ENCODE measurements around the gene CC2D2B. TPM values are rescaled to one million over a fixed set of nuclear protein-coding genes. Genes with fewer than 3 reads are reported as not detected.

The CC2D2B gene
- total and polyA plus RNA-seq, 2 of the 13 experiments (the other 11 are each of a cell fraction or from before 2014, with no cell fraction given): 0.20 TPM; not detected in 1

DNA sequence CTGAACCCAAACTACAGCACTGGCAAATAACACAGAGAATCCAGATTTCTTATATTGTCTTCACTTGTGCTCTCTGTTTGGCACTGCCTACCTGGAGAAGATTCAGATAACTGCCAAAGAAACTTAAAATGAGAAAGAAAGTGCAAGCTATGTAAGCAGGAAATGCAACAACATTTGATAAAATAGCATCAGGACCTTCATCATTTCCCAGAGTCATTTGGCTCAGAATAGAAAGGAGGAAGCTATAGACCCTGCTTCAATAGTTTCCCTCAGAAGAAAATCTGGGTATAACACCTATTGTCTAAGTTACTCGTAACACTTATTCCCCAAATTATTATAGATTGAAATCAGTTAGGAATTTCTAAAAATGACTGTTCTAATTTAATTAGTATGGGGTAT, 56.2 kb downstream of the CC2D2B start:
- Histone ChIP-seq H3K36me3 (replicated peaks in 1 of 2; ENCODE audit: control insufficient read depth in 1 of 2, insufficient read depth in 2 of 2, low read length in 2 of 2) (no peaks in the 10 kb centered on the region), H3K27ac (ENCODE audit: extremely low read length, insufficient read depth, low read length) (no peak overlapping the region), H3K9ac (ENCODE audit: insufficient read depth, low read depth, low read length) (no peak overlapping the region), H3K4me1 (ENCODE audit: insufficient read depth, low read length) (no peaks in the 10 kb centered on the region), H2AFZ (ENCODE audit: low read length) (no peak overlapping the region), H3K27me3 (ENCODE audit: control insufficient read depth in 1 of 2, insufficient read depth in 2 of 2, low read length in 2 of 2) (no peaks in the 10 kb centered on the region), H3K4me2 (ENCODE audit: low read depth, low read length) (no peak overlapping the region), H3K9me3 (ENCODE audit: low read length) (0 out of 2 replicates have a peak, but pooled peaks cover 3% of the 10 kb centered on the region), H3K4me3 (replicated peaks in 1 of 3; ENCODE audit: insufficient read depth in 1 of 3, low read depth in 2 of 3, low read length in 3 of 3) (no peak overlapping the region), H3K79me2 (ENCODE audit: insufficient read depth, low read length) (no peaks in the 10 kb centered on the region), H4K20me1 (ENCODE audit: insufficient read depth, low read length) (no peaks in the 10 kb centered on the region)
- ATAC-seq: no peak
- TF ChIP-seq ZKSCAN5 (CRISPR knock-in tag; IDR thresholded peaks at IDR 0.05): no peak
- TF ChIP-seq TBL1XR1 (IDR thresholded peaks at IDR 0.05; ENCODE audit: borderline replicate concordance, low read length, partially characterized antibody): no peak
- no peak for TF ChIP-seq ZNF687 (CRISPR knock-in tag; IDR thresholded peaks at IDR 0.05)
- TF ChIP-seq ZNF484 (CRISPR knock-in tag; IDR thresholded peaks at IDR 0.05; ENCODE audit: borderline replicate concordance, low read depth): no peak
- no peak for TF ChIP-seq ZBTB39 (CRISPR knock-in tag; IDR thresholded peaks at IDR 0.05)
- no peak for TF ChIP-seq PTBP1 (IDR thresholded peaks at IDR 0.05; ENCODE audit: low read depth, low read length, poor library complexity, severe bottlenecking)
- no peak for TF ChIP-seq THAP8 (CRISPR knock-in tag; IDR thresholded peaks at IDR 0.05; ENCODE audit: borderline replicate concordance)
- no peak for TF ChIP-seq ZNF251 (CRISPR knock-in tag; IDR thresholded peaks at IDR 0.05)
- no peak for TF ChIP-seq IRF2 (CRISPR knock-in tag; IDR thresholded peaks at IDR 0.05)
- TF ChIP-seq, protein P1, sequence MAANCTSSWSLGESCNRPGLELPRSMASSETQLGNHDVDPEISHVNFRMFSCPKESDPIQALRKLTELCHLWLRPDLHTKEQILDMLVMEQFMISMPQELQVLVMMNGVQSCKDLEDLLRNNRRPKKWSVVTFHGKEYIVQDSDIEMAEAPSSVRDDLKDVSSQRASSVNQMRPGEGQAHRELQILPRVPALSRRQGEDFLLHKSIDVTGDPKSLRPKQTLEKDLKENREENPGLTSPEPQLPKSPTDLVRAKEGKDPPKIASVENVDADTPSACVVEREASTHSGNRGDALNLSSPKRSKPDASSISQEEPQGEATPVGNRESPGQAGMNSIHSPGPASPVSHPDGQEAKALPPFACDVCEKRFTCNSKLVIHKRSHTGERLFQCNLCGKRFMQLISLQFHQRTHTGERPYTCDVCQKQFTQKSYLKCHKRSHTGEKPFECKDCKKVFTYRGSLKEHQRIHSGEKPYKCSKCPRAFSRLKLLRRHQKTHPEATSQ (CRISPR knock-in tag; IDR thresholded peaks at IDR 0.05; ENCODE audit: borderline replicate concordance): no peak
- no peak for TF ChIP-seq ZNF382 (CRISPR knock-in tag; IDR thresholded peaks at IDR 0.05; ENCODE audit: borderline replicate concordance)
- TF ChIP-seq ZNF644 (CRISPR knock-in tag; IDR thresholded peaks at IDR 0.05; ENCODE audit: low read depth): no peak
- no peak for TF ChIP-seq SPEN (CRISPR knock-in tag; IDR thresholded peaks at IDR 0.05; ENCODE audit: low read depth)
- TF ChIP-seq HMG20B (CRISPR knock-in tag; conservative IDR thresholded peaks at IDR 0.05): no peak
- TF ChIP-seq YEATS2 (CRISPR knock-in tag; IDR thresholded peaks at IDR 0.05; ENCODE audit: borderline replicate concordance): no peak
- DNase-seq (ENCODE audit: low spot score): no peak
- BruUV-seq (replicated peaks): no TSS peak
- CTCF ChIA-PET (ENCODE audit: low intra/inter-chr PET ratio, low total read pairs): no interaction called here
- intact Hi-C loops (cut with micrococcal nuclease; ENCODE audit: unreplicated experiment) (no loop called here), in situ Hi-C loops (cut with HindIII; ENCODE audit: extremely low pct_ligation_motif_present, low pct_unique_long_range_greater_than_20kb) (no loop called here)
- 97% methylated on average over 1 of the region's 1 CpG for whole genome bisulfite sequencing (ENCODE audit: low lambda C conversion rate)
- no peak for FAIRE-seq
- POLR2A ChIA-PET: no interaction called here
